ENCODE results near the gene NUP210L. TPM values are rescaled to one million over a fixed set of nuclear protein-coding genes. Genes with fewer than 3 reads are reported as not detected.
A peak's percentile ranks its signal among the peaks of the same experiment; 100 is the strongest.

Gene NUP210L
- polyA plus RNA-seq, 3 donors: 0.03 TPM; not detected in 2

DNA sequence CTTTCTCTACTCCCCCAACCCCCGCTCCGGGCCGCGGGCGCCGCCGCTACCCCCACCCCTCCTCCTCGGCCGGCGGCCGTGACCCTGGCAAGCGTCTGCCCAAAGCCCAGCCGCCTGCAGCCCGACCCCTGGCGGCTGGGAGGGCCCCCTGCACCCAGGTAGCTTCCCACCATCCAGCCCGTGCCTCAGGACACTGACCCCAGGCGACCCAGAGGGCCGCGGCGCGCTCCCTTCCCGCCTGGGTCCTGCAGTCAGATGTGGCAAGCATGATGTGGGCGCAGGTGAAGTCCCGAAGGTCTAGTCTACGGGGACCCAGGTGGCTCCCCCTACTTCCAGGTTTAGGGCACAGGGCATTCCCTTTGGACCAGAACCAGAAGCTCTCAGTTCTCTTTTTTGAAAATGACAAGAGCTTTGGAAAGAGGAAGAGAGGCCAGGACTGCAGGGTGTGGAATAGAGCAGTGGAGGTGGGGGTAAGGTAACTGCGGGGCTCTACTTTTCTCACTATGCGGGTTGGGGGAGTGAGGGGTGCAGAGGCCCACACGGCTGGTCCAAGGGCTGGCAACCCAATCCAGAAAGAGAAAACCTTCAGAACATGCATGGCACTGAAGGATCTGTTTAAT, 208.1 kb downstream of the NUP210L start, which contains the start of gene DENND4B:
Gene DENND4B (minus strand): TSS at position 97 of the 620 bp plus-strand sequence. CDS start 2,344 bp downstream, outside the sequence.
- Mint-ChIP-seq H3K27me3 (ENCODE audit: low read depth in 3 of 3) (peaks cover 0 to 2% (median 0%) of the 10 kb centered on the region in 3 donors), H3K4me3 (peak within 1 kb of the TSS; percentile 83 to 93), H3K36me3 (peaks cover 58 to 62% of the 10 kb centered on the region in 2 donors), H3K9me3 (no peaks in the 10 kb centered on the region), H3K4me1 (peaks cover 55% of the 10 kb centered on the region), H3K27ac (peak within 1 kb of the TSS; percentile 98 to 100 (median 100))
- intact Hi-C loops (cut with micrococcal nuclease): loop anchor here in 1 of 2 donors (2.0 kb wide), 1 partner anchor 16 kb away; the partner anchor contains the start of gene SLC39A1
- H3K4me1 ChIP-seq (ENCODE audit: control insufficient read depth in 1 of 2, insufficient read depth in 2 of 2, low read length in 2 of 2): peaks cover 54 to 57% of the 10 kb centered on the region in 2 donors
- peak within 1 kb of the TSS; percentile 83 for H3K4me2 ChIP-seq (replicated peaks; ENCODE audit: extremely low read depth, low read length, poor library complexity, severe bottlenecking)
- no peaks in the 10 kb centered on the region for H3K27me3 ChIP-seq (ENCODE audit: control insufficient read depth in 2 of 2, insufficient read depth in 2 of 2, low read length in 2 of 2)
- H3K9me3 ChIP-seq (replicated peaks in 1 of 2; ENCODE audit: control insufficient read depth in 1 of 2, insufficient read depth in 1 of 2, low read length in 2 of 2): no peaks in the 10 kb centered on the region
- H4K20me1 ChIP-seq (ENCODE audit: insufficient read depth, low read length): peaks cover 18% of the 10 kb centered on the region
- peak; percentile 79 to 86 (median 85) for DNase-seq
- H3K27ac ChIP-seq (ENCODE audit: low read depth in 1 of 2, low read length in 2 of 2): peak within 1 kb of the TSS; percentile 100
- TF ChIP-seq, protein P1, sequence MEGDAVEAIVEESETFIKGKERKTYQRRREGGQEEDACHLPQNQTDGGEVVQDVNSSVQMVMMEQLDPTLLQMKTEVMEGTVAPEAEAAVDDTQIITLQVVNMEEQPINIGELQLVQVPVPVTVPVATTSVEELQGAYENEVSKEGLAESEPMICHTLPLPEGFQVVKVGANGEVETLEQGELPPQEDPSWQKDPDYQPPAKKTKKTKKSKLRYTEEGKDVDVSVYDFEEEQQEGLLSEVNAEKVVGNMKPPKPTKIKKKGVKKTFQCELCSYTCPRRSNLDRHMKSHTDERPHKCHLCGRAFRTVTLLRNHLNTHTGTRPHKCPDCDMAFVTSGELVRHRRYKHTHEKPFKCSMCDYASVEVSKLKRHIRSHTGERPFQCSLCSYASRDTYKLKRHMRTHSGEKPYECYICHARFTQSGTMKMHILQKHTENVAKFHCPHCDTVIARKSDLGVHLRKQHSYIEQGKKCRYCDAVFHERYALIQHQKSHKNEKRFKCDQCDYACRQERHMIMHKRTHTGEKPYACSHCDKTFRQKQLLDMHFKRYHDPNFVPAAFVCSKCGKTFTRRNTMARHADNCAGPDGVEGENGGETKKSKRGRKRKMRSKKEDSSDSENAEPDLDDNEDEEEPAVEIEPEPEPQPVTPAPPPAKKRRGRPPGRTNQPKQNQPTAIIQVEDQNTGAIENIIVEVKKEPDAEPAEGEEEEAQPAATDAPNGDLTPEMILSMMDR (IDR thresholded peaks at IDR 0.05): peak; percentile 94
- H3K36me3 ChIP-seq (replicated peaks in 1 of 2; ENCODE audit: control insufficient read depth in 1 of 2, insufficient read depth in 2 of 2, low read length in 2 of 2): peaks cover 59 to 61% of the 10 kb centered on the region in 2 donors
- H2AFZ ChIP-seq (ENCODE audit: insufficient read depth, low read depth, low read length, poor library complexity, severe bottlenecking): peak within 1 kb of the TSS; percentile 7
- H3K9ac ChIP-seq (ENCODE audit: insufficient read depth, low read length, poor library complexity, severe bottlenecking): peak within 1 kb of the TSS; percentile 94
- peaks cover 49% of the 10 kb centered on the region for H3K79me2 ChIP-seq (ENCODE audit: insufficient read depth, low read length)
- H3K4me3 ChIP-seq (replicated peaks in 1 of 3; ENCODE audit: low read depth in 2 of 3, low read length in 3 of 3): peak within 1 kb of the TSS; percentile 70 to 83 (median 83)
- WGBS (ENCODE audit: insufficient coverage): 0% methylated on average over 26 of the region's 28 CpGs

DNA sequence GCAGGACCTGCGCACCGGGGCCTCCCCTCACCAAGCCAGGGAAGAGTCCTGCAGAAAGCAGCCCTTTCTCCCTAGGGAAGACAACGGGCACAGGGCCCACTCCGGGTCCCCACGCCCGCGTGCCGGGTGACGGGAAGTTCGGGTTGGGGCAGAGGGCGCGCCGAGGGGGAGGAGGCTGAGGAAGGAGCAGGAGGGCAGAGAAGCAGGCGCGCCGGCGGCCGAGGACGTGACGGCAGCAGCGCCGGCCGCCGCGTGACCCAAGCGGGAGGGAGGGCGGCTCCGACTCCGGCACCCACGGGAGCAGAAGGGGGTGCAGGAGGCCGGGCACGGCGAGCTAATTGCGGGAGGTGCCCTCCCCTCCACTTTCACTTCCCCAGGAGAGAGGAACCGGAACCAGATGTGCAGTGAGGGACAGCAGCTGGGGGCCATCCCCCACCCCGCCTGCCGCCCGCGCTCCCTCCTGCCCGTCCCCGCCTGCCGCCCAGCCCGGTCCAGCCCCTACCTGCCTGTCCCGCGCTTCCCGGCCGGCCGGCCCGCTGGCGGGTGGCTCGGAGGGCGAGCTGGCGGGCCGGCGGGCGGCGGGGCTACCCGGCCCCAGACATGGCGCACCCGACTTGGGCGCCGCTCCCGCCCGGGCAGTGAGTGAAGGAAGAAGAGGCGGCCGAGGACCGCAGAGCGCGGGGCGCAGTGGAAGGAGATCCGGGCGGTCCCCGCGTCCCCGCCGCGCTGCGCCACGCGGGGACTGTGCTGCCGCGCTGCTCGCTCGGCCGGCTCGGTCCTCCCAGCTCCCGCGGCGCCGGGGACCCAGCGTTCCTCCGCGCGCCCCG, 208.9 kb downstream of the NUP210L start:
- H3K79me2 ChIP-seq (ENCODE audit: insufficient read depth, low read length): peaks cover 54% of the 10 kb centered on the region
- WGBS (ENCODE audit: insufficient coverage): under 1% methylated on average over 83 of the region's 95 CpGs

More for the DNA sequence above, 208.9 kb downstream of the NUP210L start:
- Histone ChIP-seq H3K4me2 (replicated peaks; ENCODE audit: extremely low read depth, low read length, poor library complexity, severe bottlenecking) (peak overlapping the region; percentile 83), H3K27me3 (ENCODE audit: control insufficient read depth in 2 of 2, insufficient read depth in 2 of 2, low read length in 2 of 2) (no peaks in the 10 kb centered on the region), H3K27ac (ENCODE audit: low read depth in 1 of 2, low read length in 2 of 2) (peak overlapping the region; percentile 100), H3K9me3 (replicated peaks in 1 of 2; ENCODE audit: control insufficient read depth in 1 of 2, insufficient read depth in 1 of 2, low read length in 2 of 2) (no peaks in the 10 kb centered on the region), H3K36me3 (replicated peaks in 1 of 2; ENCODE audit: control insufficient read depth in 1 of 2, insufficient read depth in 2 of 2, low read length in 2 of 2) (peaks cover 59 to 61% of the 10 kb centered on the region in 2 donors), H2AFZ (ENCODE audit: insufficient read depth, low read depth, low read length, poor library complexity, severe bottlenecking) (peak overlapping the region; percentile 7), H3K4me3 (replicated peaks in 1 of 3; ENCODE audit: low read depth in 2 of 3, low read length in 3 of 3) (peak overlapping the region; percentile 70 to 83 (median 83)), H3K4me1 (ENCODE audit: control insufficient read depth in 1 of 2, insufficient read depth in 2 of 2, low read length in 2 of 2) (peaks cover 54 to 61% of the 10 kb centered on the region in 2 donors), H3K9ac (ENCODE audit: insufficient read depth, low read length, poor library complexity, severe bottlenecking) (peak overlapping the region; percentile 94), H4K20me1 (ENCODE audit: insufficient read depth, low read length) (peaks cover 18% of the 10 kb centered on the region)
- peaks cover 0 to under 1% (median 0%) of the 10 kb centered on the region in 3 donors for H3K27me3 Mint-ChIP-seq (ENCODE audit: low read depth in 3 of 3)
- intact Hi-C loops (cut with micrococcal nuclease): loop anchor here in 1 of 2 donors (2.0 kb wide), 2 partner anchors 17 to 23 kb away; partner anchors contain the start of genes GATAD2B and SLC39A1
- TF ChIP-seq, protein P1 (IDR thresholded peaks at IDR 0.05): no peak
- peak; percentile 95 to 99 (median 99) for DNase-seq
- H3K27ac Mint-ChIP-seq: peak overlapping the region; percentile 98 to 100 (median 100)
- peaks cover 55% of the 10 kb centered on the region for H3K4me1 Mint-ChIP-seq
- H3K36me3 Mint-ChIP-seq: peaks cover 56 to 62% of the 10 kb centered on the region in 2 donors
- no peaks in the 10 kb centered on the region for H3K9me3 Mint-ChIP-seq
- peak overlapping the region; percentile 83 to 93 for H3K4me3 Mint-ChIP-seq

All from CD14-positive monocyte (primary cell).